ENCODE results near the gene JAK1. TPM values are rescaled to one million over a fixed set of nuclear protein-coding genes. Genes with fewer than 3 reads are reported as not detected.

The JAK1 gene
- total and polyA plus RNA-seq, 9 donors: 49.2 to 69.5 (median 56.2) TPM

- no peaks in the 10 kb centered on the region for H3K27me3 ChIP-seq (ENCODE audit: control insufficient read depth, insufficient read depth, low read length)
- H3K4me3 ChIP-seq (ENCODE audit: low read length): no peak overlapping the region
- H3K36me3 ChIP-seq (ENCODE audit: control insufficient read depth, insufficient read depth, low read length): peaks cover 11% of the 10 kb centered on the region
- 67% methylated on average over 1 of the region's 4 CpGs for WGBS (ENCODE audit: insufficient coverage)
- DNase-seq: no peak
- peaks cover 5% of the 10 kb centered on the region for H3K4me1 ChIP-seq (ENCODE audit: control insufficient read depth, insufficient read depth, low read length)
- no peak overlapping the region for H3K27ac ChIP-seq (ENCODE audit: low read length)
- H3K9me3 ChIP-seq (replicated peaks; ENCODE audit: control insufficient read depth, low read depth, low read length): no peaks in the 10 kb centered on the region
Measured at GRCh38 chr1:64886877-64887276, 79.5 kb downstream of the JAK1 start.

DNA sequence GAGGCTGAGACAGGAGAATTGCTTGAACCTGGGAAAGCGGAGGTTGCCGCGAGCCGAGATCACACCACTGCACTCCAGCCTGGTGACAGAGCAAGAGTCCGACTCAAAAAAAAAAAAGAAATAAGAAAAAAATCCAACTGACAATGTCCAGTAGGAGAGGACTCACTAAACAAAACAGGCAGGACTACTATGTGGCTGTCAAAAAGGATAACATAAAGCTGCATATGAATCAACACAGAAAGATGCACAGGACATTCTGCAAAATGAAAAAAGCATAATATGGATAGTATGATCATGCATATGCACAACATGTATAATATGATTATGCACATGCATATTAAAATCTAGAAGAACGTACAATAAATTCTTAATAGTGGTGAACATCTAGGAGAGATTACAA lies 80.7 kb downstream of the JAK1 start:
- H3K4me1 ChIP-seq (ENCODE audit: control insufficient read depth, insufficient read depth, low read length): no peaks in the 10 kb centered on the region

DNA sequence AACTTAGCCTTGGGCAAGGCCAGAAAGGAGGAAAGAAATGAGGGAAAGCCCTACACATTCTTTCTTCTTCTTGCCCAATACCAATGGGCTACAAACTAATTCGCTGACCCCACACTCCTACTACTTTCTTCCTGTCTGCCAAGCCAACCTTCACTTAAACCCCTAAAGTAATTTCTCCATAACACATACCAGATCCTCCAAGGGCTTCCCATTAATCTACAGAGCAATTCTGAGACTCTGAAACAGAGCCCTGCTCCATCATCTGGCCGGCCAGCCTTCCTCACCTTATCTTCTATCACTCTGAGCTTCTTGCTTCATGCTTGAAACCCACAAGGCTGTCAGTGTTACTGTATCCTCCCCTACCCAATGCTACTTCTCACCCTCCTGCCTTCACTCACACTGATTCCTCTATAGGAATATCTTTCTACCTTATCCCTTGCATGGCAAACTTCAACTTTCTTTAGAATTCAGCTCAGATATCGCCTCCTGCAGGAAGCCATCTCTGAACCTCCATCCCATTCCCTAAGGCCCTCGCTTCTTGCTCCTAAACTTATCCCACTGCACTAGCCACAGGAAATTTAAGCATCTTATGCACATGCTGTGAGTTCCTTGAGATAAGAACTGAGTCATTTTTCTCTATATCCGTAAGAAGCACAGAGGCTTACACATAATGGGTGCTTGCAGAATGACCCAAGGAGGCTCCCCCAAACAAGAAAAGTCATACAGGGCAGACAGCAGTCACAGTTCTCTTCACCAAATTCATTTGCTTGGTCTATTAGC lies 81.9 kb downstream of the JAK1 start:
- H3K36me3 ChIP-seq (ENCODE audit: control insufficient read depth, insufficient read depth, low read length): peaks cover 11% of the 10 kb centered on the region
- no peak for DNase-seq
- no peak overlapping the region for H3K27ac ChIP-seq (ENCODE audit: low read length)
- no peaks in the 10 kb centered on the region for H3K4me1 ChIP-seq (ENCODE audit: control insufficient read depth, insufficient read depth, low read length)
- H3K9me3 ChIP-seq (replicated peaks; ENCODE audit: control insufficient read depth, low read depth, low read length): no peaks in the 10 kb centered on the region
- H3K27me3 ChIP-seq (ENCODE audit: control insufficient read depth, insufficient read depth, low read length): no peaks in the 10 kb centered on the region
- H3K4me3 ChIP-seq (ENCODE audit: low read length): no peak overlapping the region
- WGBS (ENCODE audit: insufficient coverage): 90% methylated on average over 3 of the region's 5 CpGs

More for the DNA sequence above, 80.7 kb downstream of the JAK1 start:
- no peak overlapping the region for H3K27ac ChIP-seq (ENCODE audit: low read length)
- no peaks in the 10 kb centered on the region for H3K27me3 ChIP-seq (ENCODE audit: control insufficient read depth, insufficient read depth, low read length)
- H3K9me3 ChIP-seq (replicated peaks; ENCODE audit: control insufficient read depth, low read depth, low read length): no peaks in the 10 kb centered on the region
- H3K36me3 ChIP-seq (ENCODE audit: control insufficient read depth, insufficient read depth, low read length): peaks cover 11% of the 10 kb centered on the region
- H3K4me3 ChIP-seq (ENCODE audit: low read length): no peak overlapping the region
- no peak for DNase-seq
- WGBS (ENCODE audit: insufficient coverage): no CpG with 5 or more reads among the region's 6 CpGs

DNA sequence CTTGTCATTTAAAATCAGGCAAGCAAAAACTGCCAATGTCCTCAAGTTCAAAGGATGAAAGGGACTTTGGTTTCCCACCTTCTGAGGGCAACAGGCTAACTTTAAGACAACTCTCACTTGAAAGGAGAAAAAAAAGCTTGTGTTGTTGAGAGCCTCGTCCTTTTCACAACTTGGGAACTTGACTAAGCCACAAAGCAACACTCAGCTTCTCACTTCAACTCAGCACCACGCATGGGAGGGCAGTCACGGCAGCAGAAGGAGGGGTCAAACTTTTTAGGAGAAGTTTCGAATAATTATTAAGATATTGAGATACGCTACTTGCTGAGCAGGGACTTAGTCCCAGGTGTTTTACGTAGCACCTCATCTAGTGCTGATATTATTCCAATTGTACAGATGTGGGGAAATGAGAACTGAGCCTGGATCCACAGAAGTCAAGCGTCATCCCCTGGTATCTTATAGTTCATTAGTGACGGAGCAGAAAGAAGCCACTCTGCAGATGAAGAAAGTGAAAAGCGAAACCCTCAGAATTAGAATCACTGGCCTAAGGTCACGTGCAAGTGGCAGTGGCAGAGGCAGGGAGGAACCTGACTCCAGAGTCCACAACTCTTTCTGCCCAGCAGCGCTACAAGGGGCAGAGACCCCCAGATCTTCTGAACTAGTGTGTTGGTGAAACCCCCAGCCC lies 83.6 kb downstream of the JAK1 start:
- whole genome bisulfite sequencing (ENCODE audit: insufficient coverage): 90% methylated on average over 8 of the region's 11 CpGs
- DNase-seq: no peak
- Histone ChIP-seq H3K36me3 (ENCODE audit: control insufficient read depth, insufficient read depth, low read length) (peaks cover 18% of the 10 kb centered on the region), H3K27ac (ENCODE audit: low read length) (no peak overlapping the region), H3K4me3 (ENCODE audit: low read length) (no peak overlapping the region), H3K27me3 (ENCODE audit: control insufficient read depth, insufficient read depth, low read length) (no peaks in the 10 kb centered on the region), H3K4me1 (ENCODE audit: control insufficient read depth, insufficient read depth, low read length) (no peaks in the 10 kb centered on the region), H3K9me3 (replicated peaks; ENCODE audit: control insufficient read depth, low read depth, low read length) (no peaks in the 10 kb centered on the region)

GRCh38 chr1:64881281-64881680 lies 85.1 kb downstream of the JAK1 start:
- Histone ChIP-seq H3K4me3 (ENCODE audit: low read length) (no peak overlapping the region), H3K27me3 (ENCODE audit: control insufficient read depth, insufficient read depth, low read length) (no peaks in the 10 kb centered on the region), H3K9me3 (replicated peaks; ENCODE audit: control insufficient read depth, low read depth, low read length) (no peaks in the 10 kb centered on the region), H3K4me1 (ENCODE audit: control insufficient read depth, insufficient read depth, low read length) (no peaks in the 10 kb centered on the region), H3K36me3 (ENCODE audit: control insufficient read depth, insufficient read depth, low read length) (peaks cover 23% of the 10 kb centered on the region), H3K27ac (ENCODE audit: low read length) (no peak overlapping the region)
- DNase-seq: no peak
- WGBS (ENCODE audit: insufficient coverage): no CpG with 5 or more reads among the region's 1 CpG

GRCh38 chr1:64880449-64880848 lies 85.9 kb downstream of the JAK1 start:
- no peak for DNase-seq
- Histone ChIP-seq H3K9me3 (replicated peaks; ENCODE audit: control insufficient read depth, low read depth, low read length) (no peaks in the 10 kb centered on the region), H3K4me1 (ENCODE audit: control insufficient read depth, insufficient read depth, low read length) (no peaks in the 10 kb centered on the region), H3K27ac (ENCODE audit: low read length) (no peak overlapping the region), H3K36me3 (ENCODE audit: control insufficient read depth, insufficient read depth, low read length) (peaks cover 30% of the 10 kb centered on the region), H3K4me3 (ENCODE audit: low read length) (no peak overlapping the region), H3K27me3 (ENCODE audit: control insufficient read depth, insufficient read depth, low read length) (no peaks in the 10 kb centered on the region)
- 86% methylated on average over 2 of the region's 4 CpGs for WGBS (ENCODE audit: insufficient coverage)

GRCh38 chr1:64878931-64879611 lies 87.3 kb downstream of the JAK1 start:
- Histone ChIP-seq H3K36me3 (ENCODE audit: control insufficient read depth, insufficient read depth, low read length) (peaks cover 34% of the 10 kb centered on the region), H3K27ac (ENCODE audit: low read length) (no peak overlapping the region), H3K9me3 (replicated peaks; ENCODE audit: control insufficient read depth, low read depth, low read length) (no peaks in the 10 kb centered on the region), H3K4me1 (ENCODE audit: control insufficient read depth, insufficient read depth, low read length) (no peaks in the 10 kb centered on the region), H3K27me3 (ENCODE audit: control insufficient read depth, insufficient read depth, low read length) (no peaks in the 10 kb centered on the region), H3K4me3 (ENCODE audit: low read length) (no peak overlapping the region)
- no peak for DNase-seq
- 93% methylated on average over 3 of the region's 12 CpGs for WGBS (ENCODE audit: insufficient coverage)

- peaks cover 36% of the 10 kb centered on the region for H3K36me3 ChIP-seq (ENCODE audit: control insufficient read depth, insufficient read depth, low read length)
- H3K4me1 ChIP-seq (ENCODE audit: control insufficient read depth, insufficient read depth, low read length): no peaks in the 10 kb centered on the region
- no peak overlapping the region for H3K27ac ChIP-seq (ENCODE audit: low read length)
- no peak for DNase-seq
- H3K4me3 ChIP-seq (ENCODE audit: low read length): no peak overlapping the region
- no peaks in the 10 kb centered on the region for H3K27me3 ChIP-seq (ENCODE audit: control insufficient read depth, insufficient read depth, low read length)
- no peaks in the 10 kb centered on the region for H3K9me3 ChIP-seq (replicated peaks; ENCODE audit: control insufficient read depth, low read depth, low read length)
Measured at GRCh38 chr1:64878090-64878489, 88.3 kb downstream of the JAK1 start.

DNA sequence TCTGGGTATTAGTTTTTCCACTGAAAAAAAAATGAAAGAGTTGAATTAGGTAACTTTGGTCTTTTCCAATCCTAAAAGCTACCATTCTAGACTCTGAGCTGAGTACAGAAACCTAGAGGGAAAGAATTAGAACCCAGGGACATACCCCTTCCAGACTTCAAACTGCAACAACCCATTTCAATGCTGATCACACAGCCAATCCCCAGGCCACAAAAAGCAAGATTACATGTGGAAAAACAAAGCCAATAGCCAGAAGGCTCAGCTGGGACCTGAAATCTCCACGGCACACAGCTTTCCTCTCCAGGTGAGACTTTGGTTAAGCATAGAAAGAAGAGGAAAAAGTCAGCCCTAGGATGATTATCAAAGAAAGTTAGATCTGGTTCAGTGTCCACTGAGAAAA lies 88.8 kb downstream of the JAK1 start:
- H3K27ac ChIP-seq (ENCODE audit: low read length): no peak overlapping the region
- 100% methylated on average over 1 of the region's 1 CpG for WGBS (ENCODE audit: insufficient coverage)
- DNase-seq: no peak
- no peaks in the 10 kb centered on the region for H3K9me3 ChIP-seq (replicated peaks; ENCODE audit: control insufficient read depth, low read depth, low read length)
- no peak overlapping the region for H3K4me3 ChIP-seq (ENCODE audit: low read length)
- H3K4me1 ChIP-seq (ENCODE audit: control insufficient read depth, insufficient read depth, low read length): no peaks in the 10 kb centered on the region
- H3K36me3 ChIP-seq (ENCODE audit: control insufficient read depth, insufficient read depth, low read length): peaks cover 34% of the 10 kb centered on the region
- H3K27me3 ChIP-seq (ENCODE audit: control insufficient read depth, insufficient read depth, low read length): no peaks in the 10 kb centered on the region

DNA sequence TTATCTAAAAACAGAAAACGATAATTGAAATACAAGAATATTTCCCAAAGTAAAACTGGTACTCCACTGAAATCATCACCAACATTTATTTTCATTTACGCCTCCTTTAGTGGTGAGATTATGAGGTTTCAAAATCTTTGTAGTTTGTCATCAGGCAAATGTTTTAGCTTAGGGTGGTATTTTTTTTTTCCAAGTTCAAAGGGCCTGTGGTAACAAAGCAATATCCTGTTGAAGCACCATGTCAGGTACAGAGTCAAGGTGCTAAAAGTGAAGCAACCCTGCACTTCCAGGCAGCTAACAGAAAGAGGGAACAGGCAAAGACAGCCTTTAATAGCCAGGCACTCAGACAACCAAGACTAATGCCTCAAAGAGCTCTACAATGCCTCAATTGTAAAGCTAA lies 89.2 kb downstream of the JAK1 start:
- H3K9me3 ChIP-seq (replicated peaks; ENCODE audit: control insufficient read depth, low read depth, low read length): no peaks in the 10 kb centered on the region
- no peak for DNase-seq
- peaks cover 32% of the 10 kb centered on the region for H3K36me3 ChIP-seq (ENCODE audit: control insufficient read depth, insufficient read depth, low read length)
- no CpG with 5 or more reads among the region's 2 CpGs for WGBS (ENCODE audit: insufficient coverage)
- no peaks in the 10 kb centered on the region for H3K27me3 ChIP-seq (ENCODE audit: control insufficient read depth, insufficient read depth, low read length)
- H3K27ac ChIP-seq (ENCODE audit: low read length): no peak overlapping the region
- H3K4me1 ChIP-seq (ENCODE audit: control insufficient read depth, insufficient read depth, low read length): no peaks in the 10 kb centered on the region
- H3K4me3 ChIP-seq (ENCODE audit: low read length): no peak overlapping the region
